Tibial nerve (tissue), 3 donors: ENCODE results near the gene AFF2.

Experiments
- POLR2A ChIP-seq, 2 donors: fragments of 450-650 bp; IDR thresholded peaks; one replicate each; pipeline ENCODE4 v1.6.1; 2017; ENCODE audit warnings: antibody characterized with exemption in 2 of 2, mild to moderate bottlenecking in 2 of 2, moderate library complexity in 2 of 2
- TF ChIP-seq, protein P1 (sequence below), 5 experiments: fragments of 200-600 bp in 3 of 5; fragments of 450-650 bp in 2 of 5; sonication (generic) in 3 of 5; IDR thresholded peaks; one replicate each; pipeline ENCODE4 v1.5.1; 2016 to 2019; ENCODE audit warnings: antibody characterized with exemption in 5 of 5, mild to moderate bottlenecking in 3 of 5, moderate library complexity in 2 of 5

DNA sequence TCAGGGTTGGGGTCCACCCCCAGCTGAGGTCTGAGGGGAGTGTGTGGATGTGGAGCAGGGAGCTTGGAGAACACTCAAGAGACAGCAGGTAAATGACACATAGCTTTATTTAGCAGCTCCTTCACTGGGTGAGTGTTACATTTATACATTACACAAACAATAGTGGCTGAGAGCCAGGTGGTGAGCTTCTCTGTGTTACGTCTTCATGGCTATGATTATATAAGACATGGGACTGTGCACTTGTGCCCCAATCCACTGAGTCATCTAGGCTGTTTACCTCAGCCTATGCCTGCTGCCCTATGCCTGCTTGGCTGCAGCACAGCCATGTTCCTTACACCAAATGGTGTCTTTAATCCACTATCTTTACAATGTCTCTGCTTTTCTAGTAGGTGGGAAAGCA is 459.6 kb downstream of the AFF2 start:
- no peak for TF ChIP-seq POLR2A (IDR thresholded peaks at IDR 0.05)
- TF ChIP-seq, protein P1, sequence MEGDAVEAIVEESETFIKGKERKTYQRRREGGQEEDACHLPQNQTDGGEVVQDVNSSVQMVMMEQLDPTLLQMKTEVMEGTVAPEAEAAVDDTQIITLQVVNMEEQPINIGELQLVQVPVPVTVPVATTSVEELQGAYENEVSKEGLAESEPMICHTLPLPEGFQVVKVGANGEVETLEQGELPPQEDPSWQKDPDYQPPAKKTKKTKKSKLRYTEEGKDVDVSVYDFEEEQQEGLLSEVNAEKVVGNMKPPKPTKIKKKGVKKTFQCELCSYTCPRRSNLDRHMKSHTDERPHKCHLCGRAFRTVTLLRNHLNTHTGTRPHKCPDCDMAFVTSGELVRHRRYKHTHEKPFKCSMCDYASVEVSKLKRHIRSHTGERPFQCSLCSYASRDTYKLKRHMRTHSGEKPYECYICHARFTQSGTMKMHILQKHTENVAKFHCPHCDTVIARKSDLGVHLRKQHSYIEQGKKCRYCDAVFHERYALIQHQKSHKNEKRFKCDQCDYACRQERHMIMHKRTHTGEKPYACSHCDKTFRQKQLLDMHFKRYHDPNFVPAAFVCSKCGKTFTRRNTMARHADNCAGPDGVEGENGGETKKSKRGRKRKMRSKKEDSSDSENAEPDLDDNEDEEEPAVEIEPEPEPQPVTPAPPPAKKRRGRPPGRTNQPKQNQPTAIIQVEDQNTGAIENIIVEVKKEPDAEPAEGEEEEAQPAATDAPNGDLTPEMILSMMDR (IDR thresholded peaks at IDR 0.05): no peak
